ENCODE results near the gene DHX57.
"Not testable (repeated sequence)": the region's sequence is repeated elsewhere in the genome, so short reads cannot be mapped to it uniquely, and the experiment has no call there.

DHX57 gene

GRCh38 chr2:38775097-38775920 is 100.4 kb downstream of the DHX57 start:
- DNase-seq = peak; percentile 55
- in situ Hi-C loops (cut with HindIII; ENCODE audit: low pct_ligation_motif_present, low pct_unique_long_range_greater_than_20kb, low sequenced_read_pairs) = no loop called here

GRCh38 chr2:38771632-38772031 is 104.1 kb downstream of the DHX57 start:
- in situ Hi-C loops (cut with HindIII; ENCODE audit: low pct_ligation_motif_present, low pct_unique_long_range_greater_than_20kb, low sequenced_read_pairs) = no loop called here
- peak; percentile 48 for DNase-seq

GRCh38 chr2:38765551-38765950 is 110.2 kb downstream of the DHX57 start:
- in situ Hi-C loops (cut with HindIII; ENCODE audit: low pct_ligation_motif_present, low pct_unique_long_range_greater_than_20kb, low sequenced_read_pairs) = no loop called here
- no peak for DNase-seq

GRCh38 chr2:38765149-38765548 is 110.6 kb downstream of the DHX57 start:
- in situ Hi-C loops (cut with HindIII; ENCODE audit: low pct_ligation_motif_present, low pct_unique_long_range_greater_than_20kb, low sequenced_read_pairs) = no loop called here
- peak; percentile 73 for DNase-seq

GRCh38 chr2:38763728-38764127 is 112.0 kb downstream of the DHX57 start:
- no peak for DNase-seq
- in situ Hi-C loops (cut with HindIII; ENCODE audit: low pct_ligation_motif_present, low pct_unique_long_range_greater_than_20kb, low sequenced_read_pairs) = no loop called here

- in situ Hi-C loops (cut with HindIII; ENCODE audit: low pct_ligation_motif_present, low pct_unique_long_range_greater_than_20kb, low sequenced_read_pairs) = no loop called here
- no peak for DNase-seq
Measured at GRCh38 chr2:38763228-38763627, 112.5 kb downstream of the DHX57 start.

- DNase-seq; in situ Hi-C loops (cut with HindIII; ENCODE audit: low pct_ligation_motif_present, low pct_unique_long_range_greater_than_20kb, low sequenced_read_pairs): not testable (repeated sequence)
Measured at GRCh38 chr2:38755891-38756290, 119.8 kb downstream of the DHX57 start.

GRCh38 chr2:38754506-38754905 is 121.2 kb downstream of the DHX57 start:
- in situ Hi-C loops (cut with HindIII; ENCODE audit: low pct_ligation_motif_present, low pct_unique_long_range_greater_than_20kb, low sequenced_read_pairs) = no loop called here
- DNase-seq = no peak

- in situ Hi-C loops (cut with HindIII; ENCODE audit: low pct_ligation_motif_present, low pct_unique_long_range_greater_than_20kb, low sequenced_read_pairs) = no loop called here
- DNase-seq = no peak
Measured at GRCh38 chr2:38754049-38754448, 121.7 kb downstream of the DHX57 start.

GRCh38 chr2:38751596-38752410 is 123.9 kb downstream of the DHX57 start:
- DNase-seq = peak; percentile 38
- in situ Hi-C loops (cut with HindIII; ENCODE audit: low pct_ligation_motif_present, low pct_unique_long_range_greater_than_20kb, low sequenced_read_pairs) = no loop called here

GRCh38 chr2:38750891-38751595 is 124.7 kb downstream of the DHX57 start, which contains the start of gene SRSF7:
TSS of gene SRSF7 (minus strand) at chr2:38751361. CDS start at chr2:38751256, 105 bp downstream.
- DNase-seq = peak; percentile 100
- in situ Hi-C loops (cut with HindIII; ENCODE audit: low pct_ligation_motif_present, low pct_unique_long_range_greater_than_20kb, low sequenced_read_pairs) = no loop called here

GRCh38 chr2:38750011-38750890 is 125.5 kb downstream of the DHX57 start:
- in situ Hi-C loops (cut with HindIII; ENCODE audit: low pct_ligation_motif_present, low pct_unique_long_range_greater_than_20kb, low sequenced_read_pairs) = no loop called here

GRCh38 chr2:38748943-38749804 is 126.6 kb downstream of the DHX57 start:
- in situ Hi-C loops (cut with HindIII; ENCODE audit: low pct_ligation_motif_present, low pct_unique_long_range_greater_than_20kb, low sequenced_read_pairs) = loop anchor here (25.0 kb wide), 1 partner anchor 162 kb away; no protein-coding TSS in a partner anchor
- no peak for DNase-seq

More at GRCh38 chr2:38750011-38750890, 125.5 kb downstream of the DHX57 start:
- peak; percentile 45 for DNase-seq

- in situ Hi-C loops (cut with HindIII; ENCODE audit: low pct_ligation_motif_present, low pct_unique_long_range_greater_than_20kb, low sequenced_read_pairs) = loop anchor here (25.0 kb wide), 1 partner anchor 161 kb away; no protein-coding TSS in a partner anchor
- no peak for DNase-seq
Measured at GRCh38 chr2:38748391-38748790, 127.3 kb downstream of the DHX57 start.

- in situ Hi-C loops (cut with HindIII; ENCODE audit: low pct_ligation_motif_present, low pct_unique_long_range_greater_than_20kb, low sequenced_read_pairs) = loop anchor here (25.0 kb wide), 1 partner anchor 161 kb away; no protein-coding TSS in a partner anchor
Measured at GRCh38 chr2:38747819-38748218, 127.9 kb downstream of the DHX57 start.

More at GRCh38 chr2:38747819-38748218, 127.9 kb downstream of the DHX57 start:
- no peak for DNase-seq
